ES-I3 (cell line): Measurements from ENCODE around the gene VCAM1.
"Not testable (repeated sequence)": the region's sequence is repeated elsewhere in the genome, so short reads cannot be mapped to it uniquely, and the experiment has no call there.

Experiments used
- H3K36me3 ChIP-seq: 2 replicates; pipeline ENCODE4 v1.6.1; 2013; ENCODE audit warnings: mild to moderate bottlenecking, low read length, control low read depth, moderate library complexity; ENCODE audit not compliant: insufficient read depth
- H3K4me1 ChIP-seq: 2 replicates; pipeline ENCODE4 v1.6.1; 2013; ENCODE audit warnings: mild to moderate bottlenecking, control low read depth, low read length; ENCODE audit not compliant: insufficient read depth
- H3K9ac ChIP-seq: 2 replicates; pipeline ENCODE4 v1.6.1; 2013; ENCODE audit warnings: low read depth, mild to moderate bottlenecking, low read length, moderate library complexity
- H3K9me3 ChIP-seq: 2 replicates; pipeline ENCODE4 v1.6.1; 2013; ENCODE audit warnings: mild to moderate bottlenecking, low read length, moderate library complexity; ENCODE audit not compliant: control insufficient read depth, insufficient read depth

The VCAM1 gene

GRCh38 chr1:100774370-100774769, 54.8 kb downstream of the VCAM1 start:
- Histone ChIP-seq H3K9me3 (no peaks in the 10 kb centered on the region), H3K9ac (no peak overlapping the region), H3K4me1 (no peaks in the 10 kb centered on the region), H3K36me3 (no peaks in the 10 kb centered on the region)

DNA sequence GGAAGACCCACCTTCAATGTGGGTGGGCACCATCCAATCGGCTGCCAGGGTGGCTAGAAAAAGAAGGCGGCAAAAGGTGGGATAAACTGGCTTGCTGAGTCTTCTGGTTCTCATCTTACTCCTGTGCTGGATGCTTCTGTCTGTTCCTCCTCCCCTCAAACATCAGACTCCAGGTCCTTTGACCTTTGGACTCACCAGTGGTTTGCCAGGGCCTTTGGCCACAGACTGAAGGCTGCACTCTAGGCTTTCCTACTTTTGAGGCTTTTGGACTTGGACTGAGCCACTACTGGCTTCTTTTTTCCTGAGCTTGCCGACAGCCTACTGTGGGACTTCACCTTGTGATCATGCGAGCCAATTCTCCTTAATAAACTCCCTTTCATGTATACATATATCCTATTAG, 55.9 kb downstream of the VCAM1 start:
- Histone ChIP-seq H3K36me3 (no peaks in the 10 kb centered on the region), H3K4me1 (no peaks in the 10 kb centered on the region), H3K9ac (no peak overlapping the region), H3K9me3 (no peaks in the 10 kb centered on the region)

DNA sequence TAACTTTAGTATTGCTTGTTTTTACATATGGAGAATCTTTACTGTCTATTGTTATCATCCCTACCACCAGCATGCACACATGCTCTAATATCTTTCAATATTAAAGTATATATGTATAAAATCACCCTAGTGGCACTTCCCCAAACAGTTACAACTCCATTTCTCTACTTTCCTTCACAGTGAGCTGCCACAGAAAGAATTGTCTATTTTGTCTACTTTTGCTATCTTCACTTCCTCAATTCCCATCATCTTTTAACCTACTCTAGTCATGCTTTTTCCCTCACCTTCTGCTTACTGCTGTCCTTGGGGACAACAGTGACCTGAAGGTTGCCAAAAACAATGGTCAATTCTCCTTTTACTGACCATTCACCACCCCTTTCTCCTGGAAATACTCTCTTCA, 59.2 kb downstream of the VCAM1 start:
- H3K36me3 ChIP-seq, result no peaks in the 10 kb centered on the region

GRCh38 chr1:100780814-100781213, 61.3 kb downstream of the VCAM1 start:
- peaks cover 3% of the 10 kb centered on the region; the same call in 1 of the 2 replicates for H3K9me3 ChIP-seq
- H3K9ac ChIP-seq, result no peak overlapping the region
- H3K36me3 ChIP-seq, result no peaks in the 10 kb centered on the region
- peaks cover 4% of the 10 kb centered on the region; the same call in 1 of the 2 replicates for H3K4me1 ChIP-seq

More for the DNA sequence above, 59.2 kb downstream of the VCAM1 start:
- Histone ChIP-seq H3K9ac (no peak overlapping the region), H3K9me3 (peaks cover 3% of the 10 kb centered on the region; the same call in 1 of the 2 replicates), H3K4me1 (no peaks in the 10 kb centered on the region)

DNA sequence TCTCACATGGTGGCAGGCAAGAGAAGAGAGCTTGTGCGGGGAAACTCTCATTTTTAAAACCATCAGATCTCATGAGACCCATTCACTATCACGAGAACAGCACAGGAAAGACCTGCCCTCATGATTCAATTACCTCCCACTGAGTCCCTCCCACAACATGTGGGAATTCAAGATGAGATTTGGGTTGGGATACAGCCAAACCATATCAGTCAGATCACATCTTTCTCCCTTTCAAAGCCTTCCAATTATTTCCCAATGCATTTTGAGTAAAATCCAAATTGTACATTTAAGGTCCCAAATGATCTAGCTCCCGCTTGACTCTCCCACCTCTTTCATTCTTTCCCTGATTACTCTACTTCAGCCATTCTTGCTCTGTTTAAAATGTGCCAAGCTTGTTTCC, 62.2 kb downstream of the VCAM1 start:
- H3K9ac ChIP-seq, H3K4me1 ChIP-seq, H3K9me3 ChIP-seq, H3K36me3 ChIP-seq: not testable (repeated sequence)

DNA sequence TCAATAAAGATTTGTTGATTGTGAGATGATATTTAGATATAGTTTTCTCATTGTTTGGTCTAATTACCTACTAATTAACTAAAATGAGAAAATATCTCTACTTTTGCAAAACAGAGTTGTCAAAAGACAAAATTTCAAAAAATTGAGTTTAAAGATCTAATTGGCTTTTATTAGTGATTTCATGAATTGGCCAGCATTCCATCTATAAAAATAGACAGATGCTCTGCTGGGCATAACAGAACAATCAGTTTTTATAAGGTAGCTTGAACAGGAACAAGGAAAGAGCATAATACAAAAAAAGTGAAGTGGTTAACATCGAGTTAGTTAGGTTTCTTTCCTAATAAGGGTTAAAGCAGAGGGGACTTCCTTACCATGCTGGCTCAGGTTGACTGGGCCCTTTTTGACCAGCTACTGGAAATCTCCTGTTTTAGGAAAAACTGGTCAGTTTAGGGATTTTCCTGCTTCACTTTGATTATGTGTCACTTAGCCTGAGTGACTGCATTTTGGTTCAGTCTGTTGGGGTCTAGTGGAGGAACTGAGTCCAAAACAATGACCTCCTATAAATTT, 63.0 kb downstream of the VCAM1 start:
- Histone ChIP-seq H3K9me3 (peaks cover 3% of the 10 kb centered on the region; the same call in 1 of the 2 replicates), H3K9ac (no peak overlapping the region), H3K4me1 (peaks cover 4% of the 10 kb centered on the region; the same call in 1 of the 2 replicates), H3K36me3 (no peaks in the 10 kb centered on the region)

DNA sequence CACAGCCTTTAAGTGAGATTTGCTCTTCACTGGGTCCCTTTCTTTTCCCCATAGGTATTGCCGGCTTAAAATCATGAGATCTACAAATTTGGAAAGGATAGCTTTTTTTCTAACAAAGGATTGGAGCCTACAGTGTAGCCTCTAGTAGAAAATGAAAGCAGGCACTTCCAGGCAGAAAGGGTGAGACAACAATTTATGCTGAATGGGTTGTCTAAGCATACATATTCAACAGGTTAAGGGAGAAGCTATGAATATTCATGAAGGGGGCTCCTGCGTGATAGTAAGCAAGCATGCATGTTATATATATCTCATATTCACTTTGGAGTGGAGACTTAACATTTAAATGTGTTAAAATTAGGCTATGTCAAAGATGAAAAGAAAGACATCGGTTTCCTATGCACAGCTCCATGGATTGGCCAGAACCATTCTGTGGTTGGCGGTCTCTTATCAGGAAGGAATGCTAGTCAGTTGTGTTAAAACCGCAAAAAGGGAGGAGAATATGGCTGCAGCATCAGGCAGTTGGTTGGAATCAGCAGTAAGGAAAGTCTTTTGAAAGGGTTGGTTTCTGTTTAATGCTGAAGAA, 66.0 kb downstream of the VCAM1 start:
- H3K9me3 ChIP-seq, result peaks cover 3% of the 10 kb centered on the region; the same call in 1 of the 2 replicates
- H3K9ac ChIP-seq, result no peak overlapping the region
- no peaks in the 10 kb centered on the region for H3K36me3 ChIP-seq
- peaks cover 4% of the 10 kb centered on the region; the same call in 1 of the 2 replicates for H3K4me1 ChIP-seq

- Histone ChIP-seq H3K4me1 (peaks cover 4% of the 10 kb centered on the region; the same call in 1 of the 2 replicates), H3K36me3 (no peaks in the 10 kb centered on the region), H3K9me3 (peaks cover 2% of the 10 kb centered on the region; the same call in 1 of the 2 replicates), H3K9ac (no peak overlapping the region)
Measured at GRCh38 chr1:100786870-100787269, 67.3 kb downstream of the VCAM1 start.
